ENCODE data around the gene RPL36A. TPM values are rescaled to one million over a fixed set of nuclear protein-coding genes. Genes with fewer than 3 reads are reported as not detected.

The RPL36A gene
- total RNA-seq, 1 donor from 2014 or later, result 298 TPM

GRCh38 chrX:101407748-101408531 is 17.1 kb downstream of the RPL36A start, which contains the start of the genes GLA and HNRNPH2:
GLA (minus strand) TSS chrX:101407925; CDS start chrX:101407903, 22 bp downstream.
HNRNPH2 (plus strand) TSS chrX:101408222; CDS start chrX:101411989, 3,767 bp downstream.
- Mint-ChIP-seq H3K36me3 (peaks cover 13% of the 10 kb centered on the region), H3K4me1 (peaks cover 22% of the 10 kb centered on the region), H3K27me3 (ENCODE audit: low read depth) (no peaks in the 10 kb centered on the region), H3K4me3 (peak within 1 kb of the TSS; percentile 84), H3K9me3 (peaks cover 30% of the 10 kb centered on the region), H3K27ac (peak within 1 kb of the TSS; percentile 98)
- peak; percentile 63 to 83 for DNase-seq (ENCODE audit: low spot score in 2 of 2, unreplicated experiment in 2 of 2)
- TF ChIP-seq CTCF (IDR thresholded peaks at IDR 0.05; ENCODE audit: unreplicated experiment), result no peak

- peaks cover 16% of the 10 kb centered on the region for H3K36me3 Mint-ChIP-seq
- H3K9me3 Mint-ChIP-seq, result peaks cover 32% of the 10 kb centered on the region
- no peak for TF ChIP-seq CTCF (IDR thresholded peaks at IDR 0.05; ENCODE audit: unreplicated experiment)
- peak overlapping the region; percentile 98 for H3K27ac Mint-ChIP-seq
- peak overlapping the region; percentile 84 for H3K4me3 Mint-ChIP-seq
- DNase-seq (ENCODE audit: low spot score in 2 of 2, unreplicated experiment in 2 of 2), result no peak
- peaks cover 22% of the 10 kb centered on the region for H3K4me1 Mint-ChIP-seq
- no peaks in the 10 kb centered on the region for H3K27me3 Mint-ChIP-seq (ENCODE audit: low read depth)
These were observed 17.7 kb downstream of the RPL36A start for GRCh38 chrX:101408532-101408841.

GRCh38 chrX:101409043-101409442 is 18.2 kb downstream of the RPL36A start:
- Mint-ChIP-seq H3K36me3 (peaks cover 12% of the 10 kb centered on the region), H3K27ac (peak overlapping the region; percentile 98), H3K9me3 (peaks cover 29% of the 10 kb centered on the region), H3K4me3 (peak overlapping the region; percentile 84), H3K4me1 (peaks cover 22% of the 10 kb centered on the region), H3K27me3 (ENCODE audit: low read depth) (no peaks in the 10 kb centered on the region)
- TF ChIP-seq CTCF (IDR thresholded peaks at IDR 0.05; ENCODE audit: unreplicated experiment), result no peak
- no peak for DNase-seq (ENCODE audit: low spot score in 2 of 2, unreplicated experiment in 2 of 2)

- peak overlapping the region; percentile 79 for H3K27ac Mint-ChIP-seq
- no peak for TF ChIP-seq CTCF (IDR thresholded peaks at IDR 0.05; ENCODE audit: unreplicated experiment)
- peaks cover 23% of the 10 kb centered on the region for H3K4me1 Mint-ChIP-seq
- H3K36me3 Mint-ChIP-seq, result peaks cover 10% of the 10 kb centered on the region
- H3K4me3 Mint-ChIP-seq, result peak overlapping the region; percentile 48
- no peak for DNase-seq (ENCODE audit: low spot score in 2 of 2, unreplicated experiment in 2 of 2)
- no peaks in the 10 kb centered on the region for H3K27me3 Mint-ChIP-seq (ENCODE audit: low read depth)
- peaks cover 30% of the 10 kb centered on the region for H3K9me3 Mint-ChIP-seq
These were observed 19.6 kb downstream of the RPL36A start for GRCh38 chrX:101410461-101410860.

- H3K9me3 Mint-ChIP-seq, result peaks cover 24% of the 10 kb centered on the region
- TF ChIP-seq CTCF (IDR thresholded peaks at IDR 0.05; ENCODE audit: unreplicated experiment), result no peak
- peaks cover 31% of the 10 kb centered on the region for H3K4me1 Mint-ChIP-seq
- no peak overlapping the region for H3K4me3 Mint-ChIP-seq
- H3K27ac Mint-ChIP-seq, result no peak overlapping the region
- peaks cover 10% of the 10 kb centered on the region for H3K36me3 Mint-ChIP-seq
- no peak for DNase-seq (ENCODE audit: low spot score in 2 of 2, unreplicated experiment in 2 of 2)
- no peaks in the 10 kb centered on the region for H3K27me3 Mint-ChIP-seq (ENCODE audit: low read depth)
These were observed 21.2 kb downstream of the RPL36A start for GRCh38 chrX:101411984-101412383.

Data from mesothelial cell of epicardium (in vitro differentiated cells).